MG63 (cell line): ENCODE data around the gene MADCAM1. TPM values are rescaled to one million over a fixed set of nuclear protein-coding genes. Genes with fewer than 3 reads are reported as not detected.

Source experiments
- DNase-seq: peaks from one replicate; pipeline ENCODE4 v3.0.0-alpha.2; 2020
- H3K27me3 ChIP-seq: fragments of 250-450 bp; sonication (Bioruptor Pico); 2 replicates; pipeline ENCODE4 v1.5.1; 2020; ENCODE audit warnings: mild to moderate bottlenecking, moderate library complexity
- H3K36me3 ChIP-seq: fragments of 250-450 bp; sonication (Bioruptor Pico); 2 replicates; pipeline ENCODE4 v1.5.1; 2020; ENCODE audit warnings: mild to moderate bottlenecking, moderate library complexity
- H3K4me3 ChIP-seq: fragments of 250-450 bp; sonication (Bioruptor Pico); 2 replicates; pipeline ENCODE4 v1.5.1; 2020; ENCODE audit warnings: mild to moderate bottlenecking, moderate library complexity
- H3K9me3 ChIP-seq: fragments of 250-450 bp; sonication (Bioruptor Pico); 2 replicates; pipeline ENCODE4 v1.5.1; 2020; ENCODE audit warnings: mild to moderate bottlenecking, moderate library complexity
- total RNA-seq: library from RNA; depleted of rRNA; stranded (reverse); fragments of >200 nt; shearing (Covaris generic); gene quantifications from 2 replicates; pipeline ENCODE4 v1.2.3, GENCODE V29; 2014; ENCODE audit warnings: low replicate concordance

Gene MADCAM1
- total RNA-seq, 1 experiment from 2014 or later = not detected

- Histone ChIP-seq H3K9me3 (no peaks in the 10 kb centered on the region), H3K36me3 (no peaks in the 10 kb centered on the region)
Measured at GRCh38 chr19:512547-513365, 16.5 kb downstream of the MADCAM1 start.

GRCh38 chr19:513368-514165 lies 17.3 kb downstream of the MADCAM1 start:
- DNase-seq = no peak
- no peak overlapping the region for H3K4me3 ChIP-seq
- H3K27me3 ChIP-seq = no peaks in the 10 kb centered on the region
- no peaks in the 10 kb centered on the region for H3K9me3 ChIP-seq
- no peaks in the 10 kb centered on the region for H3K36me3 ChIP-seq

More at GRCh38 chr19:512547-513365, 16.5 kb downstream of the MADCAM1 start:
- DNase-seq = no peak
- Histone ChIP-seq H3K4me3 (no peak overlapping the region), H3K27me3 (no peaks in the 10 kb centered on the region)

- Histone ChIP-seq H3K4me3 (no peak overlapping the region), H3K36me3 (no peaks in the 10 kb centered on the region), H3K27me3 (no peaks in the 10 kb centered on the region), H3K9me3 (no peaks in the 10 kb centered on the region)
- no peak for DNase-seq
Measured at GRCh38 chr19:514166-514663, 17.9 kb downstream of the MADCAM1 start.

- Histone ChIP-seq H3K36me3 (no peaks in the 10 kb centered on the region), H3K27me3 (no peaks in the 10 kb centered on the region), H3K9me3 (no peaks in the 10 kb centered on the region), H3K4me3 (no peak overlapping the region)
- DNase-seq = no peak
Measured at GRCh38 chr19:517721-518597, 21.7 kb downstream of the MADCAM1 start.

- Histone ChIP-seq H3K27me3 (no peaks in the 10 kb centered on the region), H3K36me3 (no peaks in the 10 kb centered on the region), H3K4me3 (no peak overlapping the region), H3K9me3 (no peaks in the 10 kb centered on the region)
- DNase-seq = no peak
Measured at GRCh38 chr19:518598-519231, 22.4 kb downstream of the MADCAM1 start.

- DNase-seq = no peak
- Histone ChIP-seq H3K27me3 (no peaks in the 10 kb centered on the region), H3K9me3 (no peaks in the 10 kb centered on the region), H3K4me3 (no peak overlapping the region), H3K36me3 (no peaks in the 10 kb centered on the region)
Measured at GRCh38 chr19:519449-519865, 23.2 kb downstream of the MADCAM1 start.

GRCh38 chr19:522726-523125 lies 26.4 kb downstream of the MADCAM1 start:
- Histone ChIP-seq H3K4me3 (no peak overlapping the region), H3K9me3 (no peaks in the 10 kb centered on the region), H3K36me3 (no peaks in the 10 kb centered on the region), H3K27me3 (no peaks in the 10 kb centered on the region)
- DNase-seq = no peak

- no peak overlapping the region for H3K4me3 ChIP-seq
- DNase-seq = peak; percentile 49
- H3K27me3 ChIP-seq = no peaks in the 10 kb centered on the region
- no peaks in the 10 kb centered on the region for H3K9me3 ChIP-seq
- H3K36me3 ChIP-seq = no peaks in the 10 kb centered on the region
Measured at GRCh38 chr19:524062-524674, 27.9 kb downstream of the MADCAM1 start.

- H3K9me3 ChIP-seq = no peaks in the 10 kb centered on the region
- no peaks in the 10 kb centered on the region for H3K36me3 ChIP-seq
- DNase-seq = no peak
- H3K27me3 ChIP-seq = no peaks in the 10 kb centered on the region
- H3K4me3 ChIP-seq = no peak overlapping the region
Measured at GRCh38 chr19:525029-525428, 28.7 kb downstream of the MADCAM1 start.

- no peak overlapping the region for H3K4me3 ChIP-seq
- no peaks in the 10 kb centered on the region for H3K36me3 ChIP-seq
- no peak for DNase-seq
- no peaks in the 10 kb centered on the region for H3K9me3 ChIP-seq
- H3K27me3 ChIP-seq = no peaks in the 10 kb centered on the region
Measured at GRCh38 chr19:525857-526419, 29.7 kb downstream of the MADCAM1 start.

GRCh38 chr19:530134-531008 lies 34.1 kb downstream of the MADCAM1 start:
- H3K4me3 ChIP-seq = peak overlapping the region; percentile 59
- DNase-seq = no peak
- H3K36me3 ChIP-seq = no peaks in the 10 kb centered on the region
- H3K27me3 ChIP-seq = no peaks in the 10 kb centered on the region
- no peaks in the 10 kb centered on the region for H3K9me3 ChIP-seq

- H3K9me3 ChIP-seq = no peaks in the 10 kb centered on the region
- H3K27me3 ChIP-seq = no peaks in the 10 kb centered on the region
- peak overlapping the region; percentile 59 for H3K4me3 ChIP-seq
- H3K36me3 ChIP-seq = no peaks in the 10 kb centered on the region
- peak; percentile 76 for DNase-seq
Measured at GRCh38 chr19:531009-531752, 34.9 kb downstream of the MADCAM1 start.

- Histone ChIP-seq H3K9me3 (no peaks in the 10 kb centered on the region), H3K36me3 (no peaks in the 10 kb centered on the region), H3K4me3 (peak within 1 kb of the TSS; percentile 73), H3K27me3 (no peaks in the 10 kb centered on the region)
- no peak for DNase-seq
Measured at GRCh38 chr19:531753-532560, 35.7 kb downstream of the MADCAM1 start, which contains the start of gene CDC34. Gene CDC34, plus strand, starts transcription at chr19:531760. Its CDS starts 172 bp downstream, at chr19:531932.
